H1 (cell line): ENCODE data around the gene RXRA. TPM values are rescaled to one million over a fixed set of nuclear protein-coding genes. Genes with fewer than 3 reads are reported as not detected.

ENCODE experiments used
- CTCF ChIA-PET: fragments of 300-600 bp; sonication (Branson Sonifier 250); formaldehyde crosslinking; loops from one replicate; lab custom pipeline; 2021; ENCODE audit not compliant: partially characterized antibody; lab: Charles Lee
- POLR2A ChIA-PET: fragments of 300-600 bp; sonication (Branson Sonifier 250); formaldehyde crosslinking; loops from one replicate; lab custom pipeline; 2021; ENCODE audit warnings: inconsistent platforms; ENCODE audit not compliant: partially characterized antibody; lab: Charles Lee
- DNase-seq, 2 experiments: peaks; one replicate each; pipeline versions ENCODE4 v3.0.0 to v3.0.0-alpha.2; 2010 to 2022; ENCODE audit warnings: low spot score in 2 of 2, low read depth in 1 of 2, mixed read lengths in 1 of 2
- FAIRE-seq: peaks from 2 replicates; lab custom pipeline; 2011; peaks lifted over from hg19 to GRCh38; lab: Jason Lieb, UNC
- H2AFZ ChIP-seq: 2 replicates; pipeline ENCODE4 v1.8.1; 2012; ENCODE audit warnings: low read length, inconsistent platforms
- H2AK5ac ChIP-seq: 2 replicates; pipeline ENCODE4 v1.6.1; 2013; ENCODE audit warnings: low read depth, low read length
- H2BK120ac ChIP-seq: replicated peaks from 2 replicates; pipeline ENCODE3; 2013; ENCODE audit warnings: low read depth, low read length, inconsistent platforms
- H2BK12ac ChIP-seq: 2 replicates; pipeline ENCODE4 v1.6.1; 2013; ENCODE audit warnings: low read depth, low read length
- H2BK15ac ChIP-seq: 2 replicates; pipeline ENCODE4 v1.6.1; 2013; ENCODE audit warnings: low read length
- H2BK20ac ChIP-seq: 2 replicates; pipeline ENCODE4 v1.6.1; 2013; ENCODE audit warnings: low read length
- H2BK5ac ChIP-seq: 2 replicates; pipeline ENCODE4 v1.6.1; 2013; ENCODE audit warnings: low read depth, low read length
- H3K14ac ChIP-seq: 2 replicates; pipeline ENCODE4 v1.6.1; 2013; ENCODE audit warnings: inconsistent platforms; ENCODE audit not compliant: insufficient read length
- H3K18ac ChIP-seq: 2 replicates; pipeline ENCODE4 v1.6.1; 2013; ENCODE audit warnings: low read length; ENCODE audit errors: extremely low read depth
- H3K23ac ChIP-seq: 2 replicates; pipeline ENCODE4 v1.6.1; 2013; ENCODE audit warnings: inconsistent platforms; ENCODE audit not compliant: insufficient read length
- H3K23me2 ChIP-seq: 2 replicates; pipeline ENCODE4 v1.6.1; 2013; ENCODE audit warnings: low read depth, low read length
- H3K27ac ChIP-seq: 2 replicates; pipeline ENCODE4 v1.6.1; 2011; ENCODE audit warnings: low read depth, low read length, inconsistent platforms
- H3K27me3 ChIP-seq, 4 experiments: replicated peaks in 1 of 4; 1 replicate in 1 of 4; 2 replicates in 3 of 4; pipeline versions ENCODE4 v1.6.1 to v1.8.1; 2011 to 2013; ENCODE audit warnings: low read length in 3 of 4, mild to moderate bottlenecking in 3 of 4, inconsistent platforms in 2 of 4, mixed read lengths in 2 of 4, moderate library complexity in 1 of 4; ENCODE audit not compliant: control insufficient read depth in 3 of 4, insufficient read depth in 3 of 4; ENCODE audit errors: extremely low read depth in 1 of 4
- H3K36me3 ChIP-seq, 4 experiments: 2 replicates each; pipeline versions ENCODE4 v1.6.1 to v1.8.1; 2011 to 2013; ENCODE audit warnings: mild to moderate bottlenecking in 4 of 4, low read length in 3 of 4, moderate library complexity in 2 of 4, control low read depth in 1 of 4, inconsistent platforms in 1 of 4; ENCODE audit not compliant: insufficient read depth in 4 of 4, control insufficient read depth in 2 of 4
- H3K4ac ChIP-seq: replicated peaks from 2 replicates; pipeline ENCODE3; 2013; ENCODE audit warnings: low read length, low read depth, mixed read lengths, inconsistent platforms; ENCODE audit not compliant: insufficient read length
- H3K4me1 ChIP-seq, 4 experiments: replicated peaks in 1 of 4; 1 replicate in 1 of 4; 2 replicates in 3 of 4; pipeline versions ENCODE4 v1.6.1 to v1.8.1; 2011 to 2013; ENCODE audit warnings: low read length in 3 of 4, inconsistent platforms in 2 of 4, mixed read lengths in 1 of 4; ENCODE audit not compliant: insufficient read depth in 4 of 4, control insufficient read depth in 3 of 4
- H3K4me2 ChIP-seq, 2 experiments: 2 replicates each; pipeline versions ENCODE4 v1.6.1 to v1.8.1; 2011 to 2013; ENCODE audit warnings: low read depth in 2 of 2, low read length in 2 of 2, control low read depth in 1 of 2, inconsistent platforms in 1 of 2, mild to moderate bottlenecking in 1 of 2; ENCODE audit not compliant: insufficient read depth in 1 of 2
- H3K4me3 ChIP-seq, 4 experiments: fragments of 200-600, 300-600 bp in 1 of 4; sonication (generic), shearing (Covaris generic), sonication (Bioruptor Twin) in 1 of 4; 2 replicates each; pipeline versions ENCODE4 v1.5.1 to v1.8.1; 2011 to 2016; ENCODE audit warnings: low read length in 4 of 4, low read depth in 3 of 4, control low read depth in 2 of 4, inconsistent platforms in 2 of 4, mild to moderate bottlenecking in 2 of 4, mixed read lengths in 1 of 4, moderate library complexity in 1 of 4; ENCODE audit not compliant: insufficient read depth in 2 of 4; ENCODE audit errors: extremely low read depth in 1 of 4
- H3K56ac ChIP-seq: replicated peaks from 2 replicates; pipeline ENCODE3; 2013; ENCODE audit warnings: low read depth, mild to moderate bottlenecking, mixed read lengths, low read length, inconsistent platforms; ENCODE audit not compliant: insufficient read length
- H3K79me1 ChIP-seq: 2 replicates; pipeline ENCODE4 v1.6.1; 2013; ENCODE audit warnings: low read depth, low read length, control low read depth
- H3K79me2 ChIP-seq, 2 experiments: 2 replicates each; pipeline versions ENCODE4 v1.6.1 to v1.8.1; 2012 to 2013; ENCODE audit warnings: low read length in 2 of 2, mild to moderate bottlenecking in 2 of 2, inconsistent platforms in 1 of 2; ENCODE audit not compliant: insufficient read depth in 2 of 2, control insufficient read depth in 1 of 2
- H3K9ac ChIP-seq, 4 experiments: replicated peaks in 1 of 4; 1 replicate in 1 of 4; 2 replicates in 3 of 4; pipeline versions ENCODE4 v1.6.1 to v1.8.1; 2011 to 2013; ENCODE audit warnings: low read depth in 3 of 4, low read length in 3 of 4, control low read depth in 2 of 4, mild to moderate bottlenecking in 2 of 4, moderate library complexity in 2 of 4, inconsistent platforms in 1 of 4; ENCODE audit errors: extremely low read depth in 1 of 4
- H3K9me3 ChIP-seq, 2 experiments: 2 replicates each; pipeline versions ENCODE4 v1.6.1 to v1.8.1; 2012 to 2013; ENCODE audit warnings: mild to moderate bottlenecking in 2 of 2, moderate library complexity in 2 of 2, control low read depth in 1 of 2, inconsistent platforms in 1 of 2, low read depth in 1 of 2, low read length in 1 of 2, mixed read lengths in 1 of 2; ENCODE audit not compliant: insufficient read depth in 2 of 2
- H4K20me1 ChIP-seq, 2 experiments: replicated peaks in 1 of 2; 2 replicates each; pipeline versions ENCODE3 to v1.8.1; 2011 to 2013; ENCODE audit warnings: inconsistent platforms in 2 of 2, low read length in 2 of 2, mild to moderate bottlenecking in 1 of 2; ENCODE audit not compliant: insufficient read depth in 2 of 2, control insufficient read depth in 1 of 2
- H4K5ac ChIP-seq: 2 replicates; pipeline ENCODE4 v1.6.1; 2013; ENCODE audit warnings: low read length, low read depth, mixed read lengths, inconsistent platforms; ENCODE audit not compliant: insufficient read length
- H4K8ac ChIP-seq: 2 replicates; pipeline ENCODE4 v1.8.0; 2013; ENCODE audit warnings: mild to moderate bottlenecking, moderate library complexity, low read length, inconsistent platforms; ENCODE audit not compliant: insufficient read depth; ENCODE audit errors: extremely low read depth
- H4K91ac ChIP-seq: replicated peaks from 2 replicates; pipeline ENCODE3; 2013; ENCODE audit warnings: low read length, mixed read lengths, inconsistent platforms; ENCODE audit not compliant: insufficient read length
- ASH2L ChIP-seq: fragments of 200-600, 300-600 bp; sonication (generic); IDR thresholded peaks from one replicate; pipeline ENCODE4 v1.7.1; 2017; ENCODE audit warnings: low read length
- CBX8 ChIP-seq: fragments of 300-800, 300-1000 bp; sonication (generic); IDR thresholded peaks from 2 replicates; pipeline ENCODE4 v1.7.1; 2016; ENCODE audit warnings: low read depth, low read length, borderline replicate concordance
- CEBPB ChIP-seq: IDR thresholded peaks from 2 replicates; pipeline ENCODE4 v1.6.1; 2012; ENCODE audit warnings: low read depth, low read length
- HDAC6 ChIP-seq: IDR thresholded peaks from one replicate; pipeline ENCODE4 v1.7.1; 2012; ENCODE audit warnings: low read depth, mild to moderate bottlenecking, inconsistent platforms, low read length, moderate library complexity
- NANOG ChIP-seq: IDR thresholded peaks from 2 replicates; pipeline ENCODE4 v1.6.1; 2011; ENCODE audit warnings: low read length, low read depth, mild to moderate bottlenecking, inconsistent platforms; ENCODE audit not compliant: insufficient read depth, poor library complexity, severe bottlenecking
- PHF8 ChIP-seq: fragments of 200-600 bp; sonication (generic); conservative IDR thresholded peaks from 2 replicates; pipeline ENCODE4 v1.7.1; 2012; ENCODE audit warnings: low read depth, mild to moderate bottlenecking, inconsistent platforms, low read length, moderate library complexity
- POLR2AphosphoS5 ChIP-seq: IDR thresholded peaks from 2 replicates; pipeline ENCODE4 v1.6.1; 2011; ENCODE audit warnings: low read depth, low read length
- POU5F1 ChIP-seq: IDR thresholded peaks from 2 replicates; pipeline ENCODE4 v1.6.1; 2011; ENCODE audit warnings: low read depth, mild to moderate bottlenecking, low read length, moderate library complexity
- WGBS, 2 experiments: shearing (Covaris generic) in 1 of 2; methylation state at CpG; one replicate each; pipeline versions ENCODE4 v1.1.6 to v1.1.7; 2013 to 2015; ENCODE audit warnings: low lambda C conversion rate in 2 of 2, mixed read lengths in 2 of 2, inconsistent platforms in 1 of 2, low coverage in 1 of 2, missing lambda C conversion rate in 1 of 2; ENCODE audit not compliant: insufficient replicate concordance in 2 of 2, insufficient coverage in 1 of 2, insufficient read length in 1 of 2; ENCODE audit errors: extremely low coverage in 1 of 2, missing lambda C conversion rate in 1 of 2; 5-methylcytosine and 5-hydroxymethylcytosine counted together
- polyA plus RNA-seq, 7 experiments: library from polyadenylated mRNA; depleted of rRNA in 3 of 7; stranded (reverse) in 5 of 7; unstranded in 2 of 7; fragments of >200 nt in 5 of 7; fragments of 200-250 nt in 2 of 7; gene quantifications; 1 replicate in 5 of 7; 2 replicates in 1 of 7; 4 replicates in 1 of 7; pipeline versions ENCODE4 v1.2.1 to v1.2.3, GENCODE V29; 2011 to 2013; ENCODE audit warnings: missing spikeins in 2 of 7, mixed read lengths in 2 of 7
- total RNA-seq: library from RNA; stranded (reverse); fragmentation: NEBNext Ultra II Directional; extraction: Animal tissue kit (Norgen Biotek cat#: 25700); gene quantifications from 2 replicates; pipeline ENCODE4 v1.2.1, GENCODE V29; 2021

RXRA gene
- total and polyA plus RNA-seq, 2 of the 8 experiments (the other 6 are each of a cell fraction or from before 2014, with no cell fraction given) = 9.8 to 29.4 TPM

DNA sequence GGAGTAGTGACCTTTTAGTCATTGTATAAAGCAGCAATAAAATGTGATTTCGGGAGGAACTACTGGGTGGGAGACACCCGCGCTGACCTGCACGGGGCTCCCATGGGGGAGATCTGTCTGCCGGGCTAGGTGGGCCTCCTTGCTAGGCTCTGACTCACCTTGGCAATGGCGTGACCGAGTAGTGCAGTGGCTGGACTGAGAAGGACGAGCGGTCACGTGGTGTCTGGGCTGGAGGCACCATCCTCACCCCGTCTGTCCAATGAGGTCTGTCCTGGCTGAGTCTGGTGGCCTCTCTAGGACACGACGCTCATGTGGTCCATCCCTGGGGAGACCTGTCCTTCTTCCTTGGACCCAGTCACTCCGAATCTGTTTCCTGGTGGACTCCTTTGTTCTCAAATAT is 151.7 kb downstream of the RXRA start:
- Histone ChIP-seq H3K56ac (no peak overlapping the region), H3K79me2 (no peaks in the 10 kb centered on the region)
- DNase-seq = no peak
- TF ChIP-seq NANOG = no peak
- no peak for TF ChIP-seq POLR2AphosphoS5
- no peak for TF ChIP-seq POU5F1
- no peak for TF ChIP-seq CEBPB
- TF ChIP-seq HDAC6 = no peak
- TF ChIP-seq ASH2L = no peak
- no peak for TF ChIP-seq PHF8
- no peak for TF ChIP-seq CBX8
- TF ChIP-seq, all 59 proteins: peak for 0
- Histone ChIP-seq H2BK15ac (no peak overlapping the region), H4K8ac (no peak overlapping the region), H3K4ac (no peak overlapping the region), H3K9ac (no peak overlapping the region), H3K14ac (no peak overlapping the region), H3K27ac (no peak overlapping the region), H3K27me3 (no peaks in the 10 kb centered on the region), H2AFZ (no peak overlapping the region), H2BK20ac (no peak overlapping the region), H2AK5ac (no peak overlapping the region), H4K5ac (no peak overlapping the region), H4K20me1 (peaks cover 0 to 2% of the 10 kb centered on the region in 2 experiments), H2BK12ac (no peak overlapping the region), H4K91ac (no peak overlapping the region), H3K79me1 (no peaks in the 10 kb centered on the region; the same call in 1 of the 2 replicates), H3K18ac (no peak overlapping the region), H2BK5ac (no peak overlapping the region), H2BK120ac (no peak overlapping the region), H3K23ac (no peak overlapping the region), H3K23me2 (no peaks in the 10 kb centered on the region), H3K4me1 (no peaks in the 10 kb centered on the region), H3K9me3 (no peaks in the 10 kb centered on the region; a peak in 1 of 4 replicates), H3K4me2 (no peak overlapping the region), H3K4me3 (no peak overlapping the region), H3K36me3 (no peaks in the 10 kb centered on the region)
- POLR2A ChIA-PET = no interaction called here
- no peak for FAIRE-seq
- CTCF ChIA-PET = interaction anchor here (0.6 kb wide), 1 partner anchor 265 kb away, joined by 3 read pairs; no protein-coding TSS in a partner anchor
- WGBS, 2 experiments = 95% methylated on average over 11 of the region's 14 CpGs; no CpG with 5 or more reads in 1 of the 2 experiments
